Skeletal muscle satellite cell (primary cell): ENCODE data around the gene PPM1B.
"Not testable (repeated sequence)": the region's sequence is repeated elsewhere in the genome, so short reads cannot be mapped to it uniquely, and the experiment has no call there.

ENCODE experiments used
- H3K27me3 ChIP-seq: 2 replicates; pipeline ENCODE4 v1.7.0; 2013; ENCODE audit warnings: low read length; ENCODE audit not compliant: control insufficient read depth, insufficient read depth
- H3K36me3 ChIP-seq: 2 replicates; pipeline ENCODE4 v1.7.0; 2013; ENCODE audit warnings: mild to moderate bottlenecking, control low read depth, low read length; ENCODE audit not compliant: insufficient read depth
- H3K4me1 ChIP-seq: 2 replicates; pipeline ENCODE4 v1.7.0; 2013; ENCODE audit warnings: low read length; ENCODE audit not compliant: control insufficient read depth, insufficient read depth
- H3K4me2 ChIP-seq: 2 replicates; pipeline ENCODE4 v1.7.0; 2013; ENCODE audit warnings: mild to moderate bottlenecking, low read length
- H3K4me3 ChIP-seq: 2 replicates; pipeline ENCODE4 v1.7.0; 2013; ENCODE audit warnings: low read length
- H3K9ac ChIP-seq: 2 replicates; pipeline ENCODE4 v1.7.0; 2013; ENCODE audit warnings: mild to moderate bottlenecking, low read depth, low read length, moderate library complexity
- H3K9me3 ChIP-seq: replicated peaks from 2 replicates; pipeline ENCODE4 v1.7.0; 2013; ENCODE audit warnings: mild to moderate bottlenecking, control low read depth, low read length

Gene PPM1B

DNA sequence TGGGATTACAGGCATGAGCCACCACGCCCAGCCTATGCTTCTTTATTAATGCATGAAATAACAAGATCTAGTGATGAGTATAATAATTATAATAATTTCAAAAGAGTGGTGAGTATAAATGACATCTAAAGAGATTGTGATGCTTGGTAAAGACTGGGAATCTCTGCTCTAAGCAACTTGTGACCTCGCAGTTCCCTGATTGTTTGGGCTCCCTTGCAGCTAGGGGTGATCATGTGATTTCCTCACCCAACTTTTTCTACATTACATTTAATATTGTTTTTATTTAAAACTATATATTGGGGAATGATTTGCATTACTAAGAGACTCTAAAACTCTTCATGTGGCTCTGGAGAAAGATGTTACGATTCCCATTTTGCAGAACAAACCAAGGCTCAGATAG is 4.1 kb upstream of the PPM1B start:
- H3K4me1 ChIP-seq, result no peaks in the 10 kb centered on the region
- no peak overlapping the region for H3K4me3 ChIP-seq
- no peaks in the 10 kb centered on the region for H3K36me3 ChIP-seq
- no peak overlapping the region for H3K4me2 ChIP-seq
- H3K9ac ChIP-seq, result no peak overlapping the region
- no peaks in the 10 kb centered on the region for H3K9me3 ChIP-seq
- H3K27me3 ChIP-seq, result peaks cover 10% of the 10 kb centered on the region

DNA sequence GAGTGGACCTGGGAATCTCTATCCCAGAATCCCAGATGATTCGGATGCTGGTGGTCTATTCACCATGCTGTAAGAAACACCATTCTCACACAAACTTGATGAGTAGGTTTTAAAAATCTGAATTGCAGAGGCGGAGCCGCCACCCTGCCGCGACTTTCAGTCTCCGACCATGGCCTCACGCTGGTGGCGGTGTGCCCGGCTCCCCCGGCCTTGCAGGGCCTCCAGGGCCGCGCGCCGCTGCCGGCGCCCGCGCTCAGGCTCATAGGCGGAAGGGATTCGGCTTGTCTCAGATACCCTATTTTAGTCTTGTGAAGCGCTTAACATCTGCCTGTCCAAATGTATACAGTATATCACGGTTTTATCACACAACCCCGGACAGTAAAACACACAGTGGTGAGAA is 2.6 kb upstream of the PPM1B start:
- Histone ChIP-seq H3K4me1 (peaks cover 8% of the 10 kb centered on the region), H3K9me3 (no peaks in the 10 kb centered on the region), H3K4me2 (no peak overlapping the region), H3K9ac (no peak overlapping the region), H3K4me3 (no peak overlapping the region), H3K36me3 (no peaks in the 10 kb centered on the region), H3K27me3 (peaks cover 10% of the 10 kb centered on the region)

DNA sequence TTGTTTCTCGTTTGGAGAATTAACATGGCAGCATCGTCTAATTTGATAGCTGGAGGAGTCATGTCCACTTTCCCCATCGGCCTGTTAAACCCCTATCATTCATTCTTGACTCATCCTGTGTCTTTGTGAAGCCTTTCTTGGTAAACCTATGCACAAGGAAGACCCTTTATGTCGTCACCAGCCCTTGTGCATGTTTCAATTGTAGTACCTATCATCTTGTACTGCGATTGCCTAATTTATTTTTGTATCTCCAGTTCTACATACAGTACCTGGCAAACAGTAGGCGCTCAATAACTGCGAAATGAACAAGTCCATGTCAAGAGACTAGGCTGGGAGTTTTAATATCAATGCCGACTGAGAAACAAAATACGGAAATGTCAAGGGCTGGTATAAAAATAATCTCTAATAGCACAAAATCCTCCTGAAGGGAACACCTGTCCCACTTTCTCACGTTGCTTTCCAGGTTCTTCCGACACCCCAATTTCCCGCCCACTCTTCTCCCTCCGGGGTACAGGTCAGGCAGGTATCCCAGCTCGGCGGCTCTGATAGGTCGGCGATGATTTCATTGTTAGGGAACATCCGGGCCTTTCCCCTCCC is 1.3 kb upstream of the PPM1B start:
- no peaks in the 10 kb centered on the region for H3K9me3 ChIP-seq
- H3K9ac ChIP-seq, result peak overlapping the region; percentile 87
- H3K36me3 ChIP-seq, result no peaks in the 10 kb centered on the region
- H3K4me2 ChIP-seq, result peak overlapping the region; percentile 85
- peaks cover 15% of the 10 kb centered on the region for H3K4me1 ChIP-seq
- H3K4me3 ChIP-seq, result peak overlapping the region; percentile 80
- no peaks in the 10 kb centered on the region for H3K27me3 ChIP-seq

DNA sequence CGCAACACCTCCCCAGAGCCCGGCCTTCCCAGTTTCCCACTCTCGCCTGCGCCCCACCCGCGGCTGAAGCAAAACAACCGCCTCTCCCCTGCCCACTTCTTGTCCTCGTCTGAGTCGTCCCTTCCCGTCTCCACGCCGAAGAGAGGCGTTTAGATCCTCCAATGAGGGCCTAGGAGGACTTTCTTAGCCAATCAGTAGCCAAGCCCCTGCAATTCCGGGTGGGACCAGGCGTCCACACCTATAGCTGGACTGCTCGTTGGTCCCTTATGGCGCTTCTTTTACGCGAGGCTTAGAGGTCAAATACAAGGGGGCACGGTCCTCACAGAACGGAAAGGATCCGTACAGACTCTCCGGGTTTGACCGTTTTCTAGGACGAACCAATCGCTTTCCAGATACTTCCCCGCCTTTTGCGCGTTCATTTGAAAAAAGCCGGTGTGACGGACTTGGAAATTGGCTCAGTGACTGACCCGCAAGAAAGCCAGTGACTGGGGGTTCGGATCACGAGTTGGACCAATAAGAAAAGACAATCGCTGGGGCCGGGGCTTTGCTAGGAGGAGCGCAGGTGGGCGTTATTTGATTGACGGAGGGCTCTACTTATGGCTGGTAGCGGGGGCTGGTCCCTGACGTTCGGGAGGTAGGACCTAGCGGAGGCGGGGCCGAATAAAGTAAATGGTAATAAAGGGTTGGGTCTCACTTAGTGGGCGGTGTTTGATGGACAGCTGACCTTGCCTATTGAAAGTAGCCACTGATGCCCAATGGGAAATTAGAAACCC is 581 bp upstream of the PPM1B start:
- Histone ChIP-seq H3K9me3 (no peaks in the 10 kb centered on the region), H3K27me3 (no peaks in the 10 kb centered on the region), H3K4me3 (peak overlapping the region; percentile 80), H3K36me3 (no peaks in the 10 kb centered on the region), H3K4me1 (peaks cover 15% of the 10 kb centered on the region), H3K9ac (peak overlapping the region; percentile 87), H3K4me2 (peak overlapping the region; percentile 85)

DNA sequence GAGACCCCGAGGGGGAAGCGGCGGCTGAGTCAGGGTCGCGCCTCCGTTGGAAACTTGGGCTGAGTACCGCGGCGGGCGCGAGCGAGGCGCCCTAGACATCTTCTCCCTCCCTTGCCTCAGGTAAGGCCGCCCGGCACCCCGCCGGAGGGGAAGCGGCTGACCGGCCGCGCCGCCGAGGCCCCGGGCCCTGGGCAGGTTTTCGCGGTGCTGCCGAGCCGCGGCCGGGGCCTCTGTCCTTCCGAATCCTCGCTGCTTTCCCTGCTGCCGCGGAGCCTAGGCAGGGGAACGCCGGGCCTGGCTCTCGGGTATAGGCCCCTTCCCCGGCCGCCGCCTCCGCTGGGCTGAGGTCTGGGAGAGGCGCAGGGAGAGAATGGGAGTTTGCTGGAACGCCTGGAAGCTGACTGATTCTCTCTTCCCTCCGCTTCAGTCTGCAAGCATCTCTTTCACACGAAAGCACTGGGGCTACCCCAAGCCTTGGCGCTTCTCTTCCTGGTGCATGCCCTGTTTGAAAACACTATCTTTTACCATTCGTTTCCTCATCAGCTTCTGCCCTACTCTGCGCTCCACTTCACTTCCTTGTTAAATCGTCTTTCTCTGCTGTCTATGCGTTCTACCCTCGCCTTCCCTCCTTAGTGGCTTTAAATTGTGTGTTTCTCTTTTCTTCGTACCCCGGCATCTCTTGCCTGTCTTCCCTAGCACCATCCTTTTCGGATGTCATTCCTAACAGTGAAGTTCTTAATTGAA is 652 bp downstream of the PPM1B start:
- Histone ChIP-seq H3K9me3 (no peaks in the 10 kb centered on the region), H3K9ac (peak overlapping the region; percentile 95), H3K4me2 (peak overlapping the region; percentile 75), H3K4me3 (peak overlapping the region; percentile 90), H3K36me3 (no peaks in the 10 kb centered on the region), H3K4me1 (peaks cover 15% of the 10 kb centered on the region), H3K27me3 (no peaks in the 10 kb centered on the region)

DNA sequence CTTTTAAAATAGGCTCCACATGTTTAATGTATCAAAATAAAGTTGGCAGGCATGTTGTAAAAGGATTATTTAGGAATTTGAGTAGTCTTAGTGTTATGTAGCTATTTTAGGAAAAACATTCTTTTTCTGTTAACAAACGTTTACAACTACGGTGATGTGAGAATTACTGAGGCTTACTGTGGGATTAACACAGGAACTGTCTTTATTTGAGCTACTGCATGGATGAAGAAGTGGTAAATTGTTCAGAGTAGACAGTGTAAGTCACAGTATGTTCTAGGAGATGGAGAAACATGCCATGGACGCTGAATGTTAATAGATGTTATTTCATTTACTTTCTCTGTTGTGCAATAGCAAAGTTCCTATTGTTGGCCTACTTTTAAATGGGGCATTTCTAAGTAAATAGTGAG is 1.6 kb downstream of the PPM1B start:
- H3K9ac ChIP-seq, result peak overlapping the region; percentile 95
- H3K9me3 ChIP-seq, result no peaks in the 10 kb centered on the region
- peak overlapping the region; percentile 90 for H3K4me3 ChIP-seq
- no peaks in the 10 kb centered on the region for H3K36me3 ChIP-seq
- peak overlapping the region; percentile 75 for H3K4me2 ChIP-seq
- H3K4me1 ChIP-seq, result peaks cover 15% of the 10 kb centered on the region
- no peaks in the 10 kb centered on the region for H3K27me3 ChIP-seq

DNA sequence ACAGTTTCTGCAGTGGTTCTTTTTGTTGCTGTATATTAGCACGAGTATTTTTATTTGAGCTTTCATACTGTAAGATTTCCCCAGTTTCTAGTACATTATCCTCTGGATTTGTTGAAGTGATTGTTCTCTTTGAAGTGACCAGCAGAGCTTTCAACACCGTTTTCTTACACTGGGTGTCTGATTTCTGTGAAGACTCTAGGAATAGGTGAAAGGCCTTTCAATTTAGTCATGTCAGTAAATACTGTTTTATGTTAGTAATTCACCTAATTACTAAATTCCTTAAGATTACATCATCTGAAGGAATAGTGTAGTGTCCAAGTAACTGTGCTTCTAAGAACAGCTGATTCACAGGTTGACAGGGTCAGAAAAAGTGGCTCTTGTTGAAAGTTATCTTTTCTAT is 2.3 kb downstream of the PPM1B start:
- H3K9ac ChIP-seq, result peak overlapping the region; percentile 95

DNA sequence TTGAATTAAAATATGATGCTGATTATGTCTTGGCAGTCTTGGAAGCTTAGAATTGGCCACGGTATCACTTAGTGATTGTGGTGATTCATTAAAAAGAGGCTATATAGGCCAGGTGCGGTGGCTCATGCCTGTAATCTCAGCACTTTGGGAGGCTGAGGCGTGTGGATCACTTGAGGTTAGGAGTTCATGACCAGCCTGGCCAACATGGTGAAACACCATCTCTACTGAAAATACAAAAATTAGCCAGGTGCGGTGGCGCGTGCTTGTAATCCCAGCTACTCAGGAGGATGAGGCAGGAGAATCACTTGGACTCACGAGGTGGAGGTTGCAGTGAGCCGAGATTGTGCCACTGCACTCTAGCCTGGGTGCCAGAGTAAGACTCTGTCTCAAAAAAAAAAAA is 2.8 kb downstream of the PPM1B start:
- Histone ChIP-seq H3K4me1 (peaks cover 15% of the 10 kb centered on the region), H3K4me2 (peak overlapping the region; percentile 75), H3K4me3 (peak overlapping the region; percentile 90), H3K9ac (peak overlapping the region; percentile 95)
- H3K36me3 ChIP-seq, H3K27me3 ChIP-seq, H3K9me3 ChIP-seq: not testable (repeated sequence)

More for the DNA sequence above, 2.3 kb downstream of the PPM1B start:
- peaks cover 15% of the 10 kb centered on the region for H3K4me1 ChIP-seq
- no peaks in the 10 kb centered on the region for H3K9me3 ChIP-seq
- H3K36me3 ChIP-seq, result no peaks in the 10 kb centered on the region
- H3K27me3 ChIP-seq, result no peaks in the 10 kb centered on the region
- H3K4me3 ChIP-seq, result peak overlapping the region; percentile 90
- H3K4me2 ChIP-seq, result peak overlapping the region; percentile 75

DNA sequence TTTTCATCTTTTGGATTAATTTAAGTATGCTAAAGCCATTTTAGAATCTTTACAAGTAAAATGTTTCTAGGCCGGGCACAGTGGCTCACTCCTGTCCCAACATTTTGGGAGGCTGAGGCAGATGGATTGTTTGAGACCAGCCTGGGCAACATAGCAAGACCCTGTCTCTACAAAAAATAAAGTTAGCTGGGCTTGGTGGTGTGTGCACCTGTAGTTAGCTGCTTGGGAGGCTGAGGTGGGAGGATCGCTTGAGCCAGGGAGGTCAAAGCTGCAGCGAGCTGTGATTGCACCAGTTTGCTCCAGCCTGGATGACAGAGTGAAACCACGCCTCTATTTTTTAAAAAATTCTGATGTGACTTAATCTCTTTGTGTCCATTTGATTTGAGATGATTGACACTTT is 3.9 kb downstream of the PPM1B start:
- H3K4me3 ChIP-seq, result no peak overlapping the region
- H3K4me1 ChIP-seq, result peaks cover 15% of the 10 kb centered on the region
- no peaks in the 10 kb centered on the region for H3K9me3 ChIP-seq
- H3K36me3 ChIP-seq, result no peaks in the 10 kb centered on the region
- H3K4me2 ChIP-seq, result no peak overlapping the region
- H3K27me3 ChIP-seq, result no peaks in the 10 kb centered on the region
- H3K9ac ChIP-seq, result no peak overlapping the region

DNA sequence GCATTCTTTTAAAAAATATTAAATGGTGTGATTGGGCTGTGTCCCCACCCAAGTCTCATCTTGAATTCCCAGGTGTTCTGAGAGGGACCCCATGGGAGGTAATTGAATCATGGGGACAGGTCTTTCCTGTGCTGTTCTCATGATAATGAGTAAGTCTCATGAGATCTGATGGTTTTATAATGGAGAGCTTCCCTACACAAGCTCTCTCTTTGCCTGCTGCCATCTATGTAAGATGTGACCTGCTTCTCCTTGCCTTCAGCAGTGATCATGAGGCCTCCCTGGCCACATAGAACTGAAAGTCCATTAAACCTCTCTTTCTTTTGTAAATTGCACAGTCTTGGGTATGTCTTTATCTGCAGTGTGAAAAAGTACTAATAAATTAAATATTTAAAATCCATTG is 10.3 kb downstream of the PPM1B start:
- Histone ChIP-seq H3K9ac (no peak overlapping the region), H3K4me3 (no peak overlapping the region), H3K4me1 (no peaks in the 10 kb centered on the region), H3K27me3 (no peaks in the 10 kb centered on the region), H3K36me3 (peaks cover 3% of the 10 kb centered on the region), H3K4me2 (no peak overlapping the region), H3K9me3 (no peaks in the 10 kb centered on the region)

DNA sequence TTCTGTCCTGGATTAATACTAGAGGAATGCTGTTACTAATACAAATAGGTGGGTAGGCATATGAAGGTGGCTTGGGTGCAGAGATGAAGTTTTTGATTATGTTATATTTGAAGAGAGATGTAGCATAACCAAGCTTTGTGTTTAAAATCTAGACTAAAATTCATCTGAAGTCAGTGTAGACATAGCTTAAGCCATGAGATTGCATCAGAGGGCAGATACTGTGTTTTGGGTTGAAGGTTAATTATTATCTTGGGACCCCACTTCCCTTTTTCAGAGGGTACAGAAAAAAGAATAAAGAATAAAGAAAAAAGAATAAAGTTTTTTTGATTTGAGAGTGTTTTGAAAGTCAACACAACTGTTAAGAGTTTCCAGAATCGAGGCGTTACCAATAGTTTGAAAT is 13.0 kb downstream of the PPM1B start:
- Histone ChIP-seq H3K36me3 (peaks cover 3% of the 10 kb centered on the region), H3K27me3 (no peaks in the 10 kb centered on the region), H3K9me3 (no peaks in the 10 kb centered on the region), H3K9ac (no peak overlapping the region), H3K4me1 (no peaks in the 10 kb centered on the region), H3K4me3 (no peak overlapping the region), H3K4me2 (no peak overlapping the region)
